GM21423 (cell line): Measurements from ENCODE around the gene TMEM178B.

Source experiments
- ATAC-seq: cut with Tn5 transposase; IDR thresholded peaks from one replicate; pipeline ENCODE4 v1.9.1; 2021; ENCODE audit warnings: mild to moderate bottlenecking, moderate library complexity; ENCODE audit not compliant: unreplicated experiment

The TMEM178B gene

DNA sequence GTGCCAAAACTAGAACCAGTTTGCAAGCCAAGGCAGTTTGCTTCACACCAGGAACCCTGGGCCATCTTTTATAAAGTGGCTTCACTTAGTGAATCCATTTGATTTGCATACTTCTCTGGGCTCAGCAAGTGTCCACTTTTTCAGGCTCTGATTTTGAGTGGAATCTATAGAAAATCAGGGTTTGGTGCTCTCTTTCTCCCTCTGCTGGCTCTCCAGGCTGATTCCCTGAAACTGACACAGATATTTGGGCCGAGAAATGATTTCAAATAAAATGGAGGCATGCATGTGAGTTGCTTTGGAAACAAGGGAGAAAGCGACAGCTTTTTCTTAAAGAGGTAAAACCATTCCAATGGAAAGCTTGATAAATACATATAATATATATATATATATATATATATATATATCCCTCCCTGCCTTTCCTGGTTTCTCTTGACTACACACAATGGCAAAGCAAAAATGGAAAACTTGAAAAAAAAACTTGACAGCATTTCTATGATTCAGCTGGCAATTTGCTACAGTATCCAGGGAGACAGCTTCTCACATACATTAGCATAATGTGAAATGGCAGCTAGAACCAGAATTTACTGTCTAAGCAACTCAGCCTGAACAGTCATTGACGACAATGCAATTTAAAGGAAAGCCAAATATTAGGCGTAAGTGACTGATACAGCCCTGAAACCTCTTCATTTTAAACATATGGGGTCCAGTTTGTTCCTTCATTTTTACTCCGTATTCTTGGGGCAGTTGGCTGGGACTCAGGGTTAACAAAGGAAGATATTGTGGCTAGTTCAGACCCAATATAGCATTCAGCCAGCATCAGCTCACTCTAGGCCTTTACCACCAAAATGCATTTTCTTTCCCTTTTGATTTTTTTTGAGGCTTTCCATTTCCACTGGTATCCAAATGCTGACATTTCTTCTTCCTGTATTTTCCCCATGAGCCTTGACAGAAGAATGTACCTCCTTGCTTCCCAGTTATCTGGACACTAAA, 188.5 kb downstream of the TMEM178B start:
- ATAC-seq: no peak

DNA sequence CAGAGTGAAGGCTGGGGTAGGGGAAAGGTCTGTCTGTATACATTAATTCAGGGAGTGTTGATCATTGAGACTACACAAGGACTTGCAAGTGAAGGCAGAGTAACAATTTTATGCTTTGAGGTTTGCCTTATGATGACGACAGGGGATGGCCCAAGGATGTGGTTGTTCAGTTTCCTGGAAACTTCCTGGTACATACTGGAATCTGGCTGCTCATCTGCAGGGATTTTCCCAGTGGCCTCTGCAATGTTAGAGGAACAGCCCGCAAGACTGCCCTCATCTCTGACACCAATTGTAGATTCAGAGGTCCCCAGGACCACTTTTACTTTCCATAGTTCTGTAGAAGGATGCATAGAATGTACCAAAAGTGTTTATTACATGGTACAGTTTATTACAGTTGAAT, 189.6 kb downstream of the TMEM178B start:
- no peak for ATAC-seq

- no peak for ATAC-seq
Observed at GRCh38 chr7:141263983-141264382, 190.1 kb downstream of the TMEM178B start.

GRCh38 chr7:141264511-141264910, 190.6 kb downstream of the TMEM178B start:
- no peak for ATAC-seq

DNA sequence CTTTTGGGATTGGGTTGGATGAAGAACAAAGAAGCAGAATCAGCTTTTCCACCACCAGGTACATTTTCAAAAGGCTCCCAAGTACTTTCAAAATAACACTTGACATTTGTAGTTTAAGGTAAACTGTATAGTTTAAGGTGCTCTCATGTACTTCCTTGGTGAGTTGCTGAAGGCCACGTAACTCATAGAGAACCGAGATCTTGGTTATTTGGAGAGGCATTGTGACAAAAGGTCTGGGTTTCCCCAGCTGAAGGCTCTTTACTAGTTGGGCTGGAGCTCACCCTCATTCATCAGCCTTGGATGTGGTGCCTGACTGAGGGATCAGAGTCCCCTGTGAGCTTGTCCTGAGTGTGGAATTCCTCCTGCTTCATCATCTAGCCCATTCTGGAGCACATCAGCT, 191.8 kb downstream of the TMEM178B start:
- ATAC-seq: no peak

DNA sequence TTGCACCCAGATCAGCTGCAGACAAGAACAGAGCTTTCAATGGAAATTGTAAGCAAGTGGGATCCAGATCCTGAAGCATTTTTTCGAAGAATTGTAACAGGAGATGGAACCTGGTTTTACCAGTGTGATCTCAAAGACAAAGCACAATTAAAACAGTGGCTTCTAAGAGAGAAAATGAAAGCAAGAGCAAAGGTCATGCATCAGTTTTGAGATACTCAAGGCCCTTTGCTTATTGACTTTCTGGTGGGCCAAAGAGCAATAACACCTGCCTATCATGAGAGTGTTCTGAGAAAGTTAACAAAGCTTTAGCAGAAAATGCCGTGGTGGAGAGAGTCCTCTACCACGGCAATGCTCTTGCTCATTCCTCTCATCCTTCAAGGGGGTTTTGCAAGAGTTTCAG, 194.8 kb downstream of the TMEM178B start:
- ATAC-seq: no peak

GRCh38 chr7:141271451-141271850, 197.6 kb downstream of the TMEM178B start:
- ATAC-seq: no peak

GRCh38 chr7:141272417-141272816, 198.6 kb downstream of the TMEM178B start:
- no peak for ATAC-seq

GRCh38 chr7:141275350-141275749, 201.5 kb downstream of the TMEM178B start:
- no peak for ATAC-seq

GRCh38 chr7:141276031-141276430, 202.2 kb downstream of the TMEM178B start:
- no peak for ATAC-seq

DNA sequence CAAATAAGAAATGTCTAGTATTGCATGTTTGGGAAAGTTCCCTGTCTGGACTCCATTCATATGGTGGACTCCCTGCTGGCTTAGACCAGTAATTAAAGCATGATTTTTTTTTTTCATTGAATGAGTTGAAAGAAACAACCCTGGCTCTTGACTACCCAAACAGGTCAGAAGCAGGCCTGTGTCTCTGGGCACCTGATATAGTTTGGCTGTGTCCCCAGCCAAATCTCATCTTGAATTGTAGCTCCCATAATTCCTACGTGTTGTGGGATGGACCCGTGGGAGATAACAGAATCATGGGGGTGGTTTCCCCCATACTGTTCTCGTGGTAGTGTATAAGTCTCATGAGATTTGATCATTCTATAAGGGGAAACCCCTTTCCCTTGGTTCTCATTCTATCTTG, 206.2 kb downstream of the TMEM178B start:
- no peak for ATAC-seq

DNA sequence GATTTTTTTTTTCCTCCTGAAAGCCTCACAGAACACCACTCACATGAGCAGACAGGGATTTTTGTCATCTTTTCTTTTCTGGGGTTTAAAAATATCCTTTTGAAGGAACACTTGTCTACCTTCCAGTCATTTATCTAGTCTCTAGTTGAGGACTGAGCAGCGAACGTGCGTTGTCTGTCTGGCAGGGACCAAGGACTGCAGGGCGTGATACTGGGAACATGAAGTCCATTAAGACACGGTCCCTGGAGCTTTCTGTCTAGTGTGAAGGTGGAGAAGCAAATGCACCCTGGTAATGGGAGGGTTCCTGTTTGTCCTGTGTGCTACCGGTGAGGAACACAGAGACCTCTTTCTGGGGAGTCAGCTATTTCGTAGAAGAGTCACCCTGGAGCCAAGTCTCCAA, 207.4 kb downstream of the TMEM178B start:
- no peak for ATAC-seq

DNA sequence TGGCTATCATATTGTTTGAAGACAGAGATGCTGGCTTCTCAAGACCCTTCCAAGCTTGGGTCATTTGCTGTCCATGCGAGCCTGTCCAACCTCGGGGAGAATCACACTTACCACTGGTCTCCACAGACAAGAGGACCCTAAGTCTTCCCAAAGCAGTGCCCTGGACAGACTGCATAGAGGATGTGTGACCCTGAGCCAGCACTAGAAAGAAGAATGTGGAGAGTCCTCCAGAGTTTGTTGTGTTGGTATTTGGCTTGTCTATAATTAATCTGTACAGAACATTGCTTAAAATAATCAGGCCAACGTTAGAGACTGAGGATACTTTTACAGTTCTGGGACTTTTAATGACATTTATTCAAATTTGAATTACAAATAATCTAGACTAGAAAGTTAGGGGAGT, 212.7 kb downstream of the TMEM178B start:
- no peak for ATAC-seq

- ATAC-seq: no peak
Observed at GRCh38 chr7:141287936-141288335, 214.1 kb downstream of the TMEM178B start.

- no peak for ATAC-seq
Observed at GRCh38 chr7:141288626-141289025, 214.8 kb downstream of the TMEM178B start.

- no peak for ATAC-seq
Observed at GRCh38 chr7:141290365-141290764, 216.5 kb downstream of the TMEM178B start.

DNA sequence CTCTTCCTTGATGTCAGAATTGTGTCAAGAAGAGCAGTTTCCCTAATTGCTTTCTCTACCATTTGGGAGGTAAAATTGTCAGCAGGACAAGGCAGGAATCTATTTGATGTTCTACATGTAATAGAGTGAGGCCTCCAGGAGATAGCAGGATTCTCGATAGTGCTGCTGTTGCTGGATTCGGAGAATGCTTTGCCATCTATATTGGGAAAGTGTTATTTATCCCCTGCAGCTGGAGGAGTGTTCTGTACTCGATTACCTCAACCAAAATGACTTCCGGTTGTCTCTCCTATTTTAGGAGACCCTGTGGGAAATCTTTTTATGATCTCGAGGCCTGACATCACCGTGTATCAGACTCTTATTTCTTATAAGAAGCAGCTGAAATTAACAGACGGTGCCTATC, 217.1 kb downstream of the TMEM178B start:
- ATAC-seq: no peak

- ATAC-seq: no peak
Observed at GRCh38 chr7:141291541-141291940, 217.7 kb downstream of the TMEM178B start.

- no peak for ATAC-seq
Observed at GRCh38 chr7:141294143-141294829, 220.4 kb downstream of the TMEM178B start.

- ATAC-seq: no peak
Observed at GRCh38 chr7:141295367-141295895, 221.6 kb downstream of the TMEM178B start.

DNA sequence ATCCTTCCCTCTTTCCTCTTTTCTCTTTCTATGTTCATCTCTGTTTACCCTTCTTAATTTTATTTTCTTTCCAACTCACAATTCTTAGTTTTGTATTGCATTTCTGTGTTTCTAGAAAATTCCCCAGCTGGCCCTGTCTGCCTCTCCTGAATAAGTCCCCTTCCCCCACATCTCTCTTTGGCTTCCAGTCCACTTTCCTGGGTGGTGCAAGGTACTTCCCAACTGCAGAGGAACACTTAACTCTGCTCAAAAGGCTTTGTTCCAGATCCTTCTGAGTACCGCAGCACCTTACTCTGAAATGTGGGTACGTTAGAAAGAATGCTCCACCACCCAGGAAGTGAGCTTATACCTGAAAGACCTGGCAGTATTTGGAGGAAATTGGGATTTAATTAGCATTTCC, 227.0 kb downstream of the TMEM178B start:
- ATAC-seq: no peak

DNA sequence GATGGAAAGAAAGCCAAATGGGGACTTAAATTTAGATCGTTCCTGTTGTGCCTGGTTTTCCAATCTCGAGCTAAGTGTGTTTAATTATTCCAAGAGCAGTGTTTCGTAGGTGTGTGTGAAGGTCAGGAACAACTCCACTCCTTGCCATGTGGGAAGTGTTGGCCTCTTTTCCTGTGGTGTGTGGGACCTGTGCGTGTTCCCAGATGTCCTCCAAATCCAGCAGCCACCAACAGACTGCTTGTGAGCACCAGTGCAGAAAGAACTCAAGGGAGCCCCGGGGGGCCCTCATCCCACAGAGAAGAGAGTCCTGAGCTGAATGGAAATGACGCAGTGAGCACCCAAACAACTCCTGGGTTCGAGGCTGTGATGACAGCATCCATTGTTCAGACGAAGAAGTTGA, 227.7 kb downstream of the TMEM178B start:
- ATAC-seq: no peak
